ENCODE data around the gene NFS1. TPM values are rescaled to one million over a fixed set of nuclear protein-coding genes. Genes with fewer than 3 reads are reported as not detected.
"Not testable (repeated sequence)": the region's sequence is repeated elsewhere in the genome, so short reads cannot be mapped to it uniquely, and the experiment has no call there.

NFS1 gene
- total and polyA plus RNA-seq, 4 experiments from 2014 or later = 6.3 to 33.6 (median 29.3) TPM

GRCh38 chr20:35709259-35709658 is 10.1 kb upstream of the NFS1 start:
- ChIA-PET POLR2A (ENCODE audit: partially characterized antibody) (interaction anchor here (0.7 to 6.8 kb wide), 5 partner anchors 10 to 71 kb away, joined by 3 to 29 read pairs (median 9); partner anchors contain the start of genes NFS1, RBM39 and ROMO1), CTCF (ENCODE audit: partially characterized antibody) (no interaction called here)
- H3K9me3 Mint-ChIP-seq = no peaks in the 10 kb centered on the region
- Histone ChIP-seq H3K9me3 (ENCODE audit: control insufficient read depth in 1 of 2, low read length in 2 of 2) (no peaks in the 10 kb centered on the region), H3K27me3 (ENCODE audit: insufficient read depth, low read length) (no peaks in the 10 kb centered on the region), H3K36me3 (ENCODE audit: insufficient read depth, low read length) (peaks cover 75% of the 10 kb centered on the region), H3K4me1 (ENCODE audit: insufficient read depth, low read length) (peaks cover 49% of the 10 kb centered on the region), H3K4me3 (ENCODE audit: low read length in 2 of 2) (no peak overlapping the region), H3K27ac (ENCODE audit: low read depth, low read length) (no peak overlapping the region)
- H3K36me3 Mint-ChIP-seq = peaks cover 50 to 84% of the 10 kb centered on the region in 2 donors
- no peaks in the 10 kb centered on the region for H3K27me3 Mint-ChIP-seq
- peaks cover 25 to 62% (median 37%) of the 10 kb centered on the region in 4 donors for H3K4me1 Mint-ChIP-seq
- intact Hi-C loops (cut with micrococcal nuclease) = no loop called here
- DNase-seq = no peak
- peak overlapping the region in 1 of 8 donors; percentile 51 for H3K4me3 Mint-ChIP-seq
- peak overlapping the region in 3 of 7 donors; percentile 37 to 78 (median 47) for H3K27ac Mint-ChIP-seq

- Mint-ChIP-seq H3K27ac (peak overlapping the region in 2 of 7 donors; percentile 47 to 78), H3K27me3 (no peaks in the 10 kb centered on the region), H3K4me3 (no peak overlapping the region), H3K9me3 (no peaks in the 10 kb centered on the region), H3K4me1 (peaks cover 23 to 62% (median 33%) of the 10 kb centered on the region in 4 donors), H3K36me3 (peaks cover 51 to 85% of the 10 kb centered on the region in 2 donors)
- intact Hi-C loops (cut with micrococcal nuclease) = no loop called here
- Histone ChIP-seq H3K36me3 (ENCODE audit: insufficient read depth, low read length) (peaks cover 75% of the 10 kb centered on the region), H3K27me3 (ENCODE audit: insufficient read depth, low read length) (no peaks in the 10 kb centered on the region), H3K4me3 (ENCODE audit: low read length in 2 of 2) (no peak overlapping the region), H3K9me3 (ENCODE audit: control insufficient read depth in 1 of 2, low read length in 2 of 2) (no peaks in the 10 kb centered on the region), H3K27ac (ENCODE audit: low read depth, low read length) (no peak overlapping the region), H3K4me1 (ENCODE audit: insufficient read depth, low read length) (peaks cover 49% of the 10 kb centered on the region)
- ChIA-PET POLR2A (ENCODE audit: partially characterized antibody) (interaction anchor here (0.8 to 6.8 kb wide), 6 partner anchors 9 to 41 kb away, joined by 3 to 29 read pairs (median 8); partner anchors contain the start of genes NFS1, RBM39 and ROMO1), CTCF (ENCODE audit: partially characterized antibody) (interaction anchor here (1.0 to 3.1 kb wide), 3 partner anchors 107 to 246 kb away, joined by 3 to 9 read pairs (median 3); partner anchors contain the start of gene SCAND1)
- DNase-seq = peak in 1 of 5 donors; percentile 1
These were observed 9.3 kb upstream of the NFS1 start for GRCh38 chr20:35708502-35708901.

- H3K9me3 Mint-ChIP-seq; H3K27me3 Mint-ChIP-seq; H3K9me3 ChIP-seq (ENCODE audit: control insufficient read depth in 1 of 2, low read length in 2 of 2); H3K27me3 ChIP-seq (ENCODE audit: insufficient read depth, low read length); H3K4me3 ChIP-seq (ENCODE audit: low read length in 2 of 2); H3K27ac ChIP-seq (ENCODE audit: low read depth, low read length); H3K4me3 Mint-ChIP-seq; intact Hi-C loops (cut with micrococcal nuclease); DNase-seq: not testable (repeated sequence)
- POLR2A ChIA-PET (ENCODE audit: partially characterized antibody) = interaction anchor here (1.4 to 3.0 kb wide), 4 partner anchors 22 to 43 kb away, joined by 3 to 11 read pairs (median 5); partner anchors contain the start of gene RBM39
- Mint-ChIP-seq H3K4me1 (peaks cover 19 to 59% (median 26%) of the 10 kb centered on the region in 4 donors), H3K27ac (peak overlapping the region in 4 of 7 donors; percentile 18 to 78 (median 48)), H3K36me3 (peaks cover 55 to 87% of the 10 kb centered on the region in 2 donors)
- Histone ChIP-seq H3K4me1 (ENCODE audit: insufficient read depth, low read length) (peaks cover 38% of the 10 kb centered on the region), H3K36me3 (ENCODE audit: insufficient read depth, low read length) (peaks cover 75% of the 10 kb centered on the region)
- CTCF ChIA-PET (ENCODE audit: partially characterized antibody) = interaction anchor here (1.1 to 3.1 kb wide), 2 partner anchors 106 to 247 kb away, joined by 3 to 9 read pairs; partner anchors contain the start of gene SCAND1
These were observed 7.7 kb upstream of the NFS1 start for GRCh38 chr20:35706591-35707529.

GRCh38 chr20:35705894-35706293 is 6.7 kb upstream of the NFS1 start:
- H3K4me1 ChIP-seq (ENCODE audit: insufficient read depth, low read length) = peaks cover 29% of the 10 kb centered on the region
- CTCF ChIA-PET (ENCODE audit: partially characterized antibody) = interaction anchor here (1.1 to 3.1 kb wide), 2 partner anchors 87 to 105 kb away, joined by 3 to 9 read pairs; no protein-coding TSS in a partner anchor
- intact Hi-C loops (cut with micrococcal nuclease); H3K27me3 ChIP-seq (ENCODE audit: insufficient read depth, low read length); H3K4me3 ChIP-seq (ENCODE audit: low read length in 2 of 2); H3K9me3 Mint-ChIP-seq; DNase-seq; H3K27me3 Mint-ChIP-seq; H3K9me3 ChIP-seq (ENCODE audit: control insufficient read depth in 1 of 2, low read length in 2 of 2); H3K27ac ChIP-seq (ENCODE audit: low read depth, low read length); H3K4me3 Mint-ChIP-seq: not testable (repeated sequence)
- H3K36me3 Mint-ChIP-seq = peaks cover 49 to 79% of the 10 kb centered on the region in 2 donors
- H3K4me1 Mint-ChIP-seq = peaks cover 13 to 55% (median 20%) of the 10 kb centered on the region in 4 donors
- peaks cover 65% of the 10 kb centered on the region for H3K36me3 ChIP-seq (ENCODE audit: insufficient read depth, low read length)
- POLR2A ChIA-PET (ENCODE audit: partially characterized antibody) = interaction anchor here (2.9 to 3.0 kb wide), 2 partner anchors 36 to 42 kb away, joined by 10 to 11 read pairs; partner anchors contain the start of genes CPNE1, RBM12 and RBM39
- peak overlapping the region in 3 of 7 donors; percentile 46 to 98 (median 73) for H3K27ac Mint-ChIP-seq

GRCh38 chr20:35704514-35705261 is 5.5 kb upstream of the NFS1 start:
- Histone ChIP-seq H3K4me3 (ENCODE audit: low read length in 2 of 2) (no peak overlapping the region), H3K4me1 (ENCODE audit: insufficient read depth, low read length) (peaks cover 29% of the 10 kb centered on the region), H3K27ac (ENCODE audit: low read depth, low read length) (no peak overlapping the region), H3K9me3 (ENCODE audit: control insufficient read depth in 1 of 2, low read length in 2 of 2) (no peaks in the 10 kb centered on the region), H3K36me3 (ENCODE audit: insufficient read depth, low read length) (peaks cover 54% of the 10 kb centered on the region), H3K27me3 (ENCODE audit: insufficient read depth, low read length) (no peaks in the 10 kb centered on the region)
- ChIA-PET POLR2A (ENCODE audit: partially characterized antibody) (interaction anchor here (1.1 to 6.8 kb wide), 4 partner anchors 15 to 41 kb away, joined by 4 to 100 read pairs (median 7); partner anchors contain the start of genes CPNE1, RBM12 and RBM39), CTCF (ENCODE audit: partially characterized antibody) (interaction anchor here (1.0 to 1.1 kb wide), 2 partner anchors 86 to 101 kb away, joined by 3 read pairs; no protein-coding TSS in a partner anchor)
- intact Hi-C loops (cut with micrococcal nuclease) = no loop called here
- H3K27me3 Mint-ChIP-seq = no peaks in the 10 kb centered on the region
- peak overlapping the region in 3 of 7 donors; percentile 71 to 98 (median 79) for H3K27ac Mint-ChIP-seq
- H3K4me1 Mint-ChIP-seq = peaks cover 18 to 55% (median 20%) of the 10 kb centered on the region in 4 donors
- no peak overlapping the region for H3K4me3 Mint-ChIP-seq
- no peak for DNase-seq
- H3K36me3 Mint-ChIP-seq = peaks cover 42 to 73% of the 10 kb centered on the region in 2 donors
- H3K9me3 Mint-ChIP-seq = peaks cover 0 to 4% (median 0%) of the 10 kb centered on the region in 8 donors

- H3K4me3 Mint-ChIP-seq = no peak overlapping the region
- CTCF ChIA-PET (ENCODE audit: partially characterized antibody) = interaction anchor here (2.3 to 2.7 kb wide), 2 partner anchors 36 to 102 kb away, joined by 6 to 7 read pairs; no protein-coding TSS in a partner anchor
- DNase-seq = no peak
- H3K27ac ChIP-seq (ENCODE audit: low read depth, low read length) = no peak overlapping the region
- peaks cover 28% of the 10 kb centered on the region for H3K4me1 ChIP-seq (ENCODE audit: insufficient read depth, low read length)
- peaks cover 32 to 72% of the 10 kb centered on the region in 2 donors for H3K36me3 Mint-ChIP-seq
- no peaks in the 10 kb centered on the region for H3K9me3 ChIP-seq (ENCODE audit: control insufficient read depth in 1 of 2, low read length in 2 of 2)
- POLR2A ChIA-PET (ENCODE audit: partially characterized antibody) = interaction anchor here (0.7 to 6.8 kb wide), 8 partner anchors 9 to 87 kb away, joined by 3 to 100 read pairs (median 6); partner anchors contain the start of genes CPNE1, RBM12, RBM39 and SPAG4
- peaks cover 43% of the 10 kb centered on the region for H3K36me3 ChIP-seq (ENCODE audit: insufficient read depth, low read length)
- peaks cover 0 to 11% (median 0%) of the 10 kb centered on the region in 8 donors for H3K9me3 Mint-ChIP-seq
- peak overlapping the region in 3 of 7 donors; percentile 8 to 98 (median 79) for H3K27ac Mint-ChIP-seq
- intact Hi-C loops (cut with micrococcal nuclease) = no loop called here
- no peak overlapping the region for H3K4me3 ChIP-seq (ENCODE audit: low read length in 2 of 2)
- H3K4me1 Mint-ChIP-seq = peaks cover 21 to 57% (median 25%) of the 10 kb centered on the region in 4 donors
- H3K27me3 ChIP-seq (ENCODE audit: insufficient read depth, low read length) = no peaks in the 10 kb centered on the region
- no peaks in the 10 kb centered on the region for H3K27me3 Mint-ChIP-seq
These were observed 3.9 kb upstream of the NFS1 start for GRCh38 chr20:35702824-35703695.

All from CD4-positive, alpha-beta memory T cell (primary cell).